NCI-H187 treated with DMSO at 0.1 percent for 48 hours (cell line): ENCODE measurements around the gene DMTF1.
A peak's percentile ranks its signal among the peaks of the same experiment; 100 is the strongest.
"Not testable (repeated sequence)": the region's sequence is repeated elsewhere in the genome, so short reads cannot be mapped to it uniquely, and the experiment has no call there.

Source experiments
- DNase-seq: peaks from one replicate; lab custom pipeline; 2025; lab: John Stamatoyannopoulos, UW

DMTF1 gene

GRCh38 chr7:87199241-87199640 lies 47.0 kb downstream of the DMTF1 start:
- DNase-seq = no peak

GRCh38 chr7:87199700-87200450 lies 47.6 kb downstream of the DMTF1 start:
- no peak for DNase-seq

- DNase-seq = no peak
Observed at GRCh38 chr7:87202208-87202607, 50.0 kb downstream of the DMTF1 start.

- no peak for DNase-seq
Observed at GRCh38 chr7:87202705-87203104, 50.5 kb downstream of the DMTF1 start.

- not testable (repeated sequence) for DNase-seq
Observed at GRCh38 chr7:87203929-87204328, 51.7 kb downstream of the DMTF1 start.

GRCh38 chr7:87204933-87205332 lies 52.7 kb downstream of the DMTF1 start:
- DNase-seq = no peak

GRCh38 chr7:87205701-87206100 lies 53.4 kb downstream of the DMTF1 start:
- not testable (repeated sequence) for DNase-seq

GRCh38 chr7:87206361-87206760 lies 54.1 kb downstream of the DMTF1 start:
- DNase-seq = no peak

GRCh38 chr7:87209295-87209924 lies 57.2 kb downstream of the DMTF1 start:
- no peak for DNase-seq

- no peak for DNase-seq
Observed at GRCh38 chr7:87210506-87210905, 58.3 kb downstream of the DMTF1 start.

- no peak for DNase-seq
Observed at GRCh38 chr7:87212498-87212897, 60.2 kb downstream of the DMTF1 start.

GRCh38 chr7:87213252-87213651 lies 61.0 kb downstream of the DMTF1 start:
- no peak for DNase-seq

GRCh38 chr7:87213811-87214210 lies 61.6 kb downstream of the DMTF1 start:
- DNase-seq = no peak

- DNase-seq = no peak
Observed at GRCh38 chr7:87215046-87215445, 62.8 kb downstream of the DMTF1 start.

- DNase-seq = no peak
Observed at GRCh38 chr7:87216701-87217508, 64.7 kb downstream of the DMTF1 start.

GRCh38 chr7:87217983-87218653 lies 65.9 kb downstream of the DMTF1 start:
- no peak for DNase-seq

- no peak for DNase-seq
Observed at GRCh38 chr7:87218796-87219544, 66.7 kb downstream of the DMTF1 start.

GRCh38 chr7:87219545-87220025 lies 67.3 kb downstream of the DMTF1 start, which contains the start of gene TMEM243:
Gene TMEM243, minus strand, starts transcription at chr7:87219732. Its CDS starts 229 bp downstream, at chr7:87219503.
- DNase-seq = peak; percentile 12

- no peak for DNase-seq
Observed at GRCh38 chr7:87220026-87220733, 67.9 kb downstream of the DMTF1 start.

GRCh38 chr7:87220734-87221215 lies 68.5 kb downstream of the DMTF1 start:
- DNase-seq = no peak
